Neural cell (in vitro differentiated cells): Measurements from ENCODE around the gene FRK.

Source experiments
- CTCF ChIP-seq: fragments of 450-650 bp; IDR thresholded peaks from 2 replicates; pipeline ENCODE4 v1.5.1; 2014; ENCODE audit warnings: antibody characterized with exemption, mild to moderate bottlenecking, moderate library complexity; ENCODE audit not compliant: poor library complexity, severe bottlenecking
- EP300 ChIP-seq: fragments of 450-650 bp; conservative IDR thresholded peaks from 2 replicates; pipeline ENCODE4 v1.6.1; 2014; ENCODE audit warnings: antibody characterized with exemption, mild to moderate bottlenecking, moderate library complexity; ENCODE audit not compliant: poor library complexity, severe bottlenecking
- EZH2 ChIP-seq: fragments of 200-600, 300-800 bp; shearing (Covaris generic), sonication (generic); IDR thresholded peaks from 2 replicates; pipeline ENCODE4 v1.6.1; 2014; ENCODE audit warnings: antibody characterized with exemption, low read length, borderline replicate concordance, mild to moderate bottlenecking; ENCODE audit not compliant: insufficient read depth, poor library complexity, severe bottlenecking
- MXI1 ChIP-seq: fragments of 450-650 bp; conservative IDR thresholded peaks from 2 replicates; pipeline ENCODE4 v1.6.1; 2014; ENCODE audit warnings: antibody characterized with exemption, mild to moderate bottlenecking; ENCODE audit not compliant: poor library complexity, severe bottlenecking
- POLR2AphosphoS5 ChIP-seq: IDR thresholded peaks from 2 replicates; pipeline ENCODE4 v1.6.1; 2012
- RAD21 ChIP-seq: fragments of 450-650 bp; conservative IDR thresholded peaks from 2 replicates; pipeline ENCODE4 v1.6.1; 2014; ENCODE audit warnings: antibody characterized with exemption, mild to moderate bottlenecking, moderate library complexity
- REST ChIP-seq: IDR thresholded peaks from 2 replicates; pipeline ENCODE4 v1.6.1; 2012; ENCODE audit warnings: borderline replicate concordance
- SMC3 ChIP-seq: fragments of 450-650 bp; conservative IDR thresholded peaks from 2 replicates; pipeline ENCODE4 v1.6.1; 2014; ENCODE audit warnings: antibody characterized with exemption, mild to moderate bottlenecking, moderate library complexity; ENCODE audit not compliant: poor library complexity
- TAF1 ChIP-seq: IDR thresholded peaks from 2 replicates; pipeline ENCODE4 v1.6.1; 2012; ENCODE audit warnings: low read depth

DNA sequence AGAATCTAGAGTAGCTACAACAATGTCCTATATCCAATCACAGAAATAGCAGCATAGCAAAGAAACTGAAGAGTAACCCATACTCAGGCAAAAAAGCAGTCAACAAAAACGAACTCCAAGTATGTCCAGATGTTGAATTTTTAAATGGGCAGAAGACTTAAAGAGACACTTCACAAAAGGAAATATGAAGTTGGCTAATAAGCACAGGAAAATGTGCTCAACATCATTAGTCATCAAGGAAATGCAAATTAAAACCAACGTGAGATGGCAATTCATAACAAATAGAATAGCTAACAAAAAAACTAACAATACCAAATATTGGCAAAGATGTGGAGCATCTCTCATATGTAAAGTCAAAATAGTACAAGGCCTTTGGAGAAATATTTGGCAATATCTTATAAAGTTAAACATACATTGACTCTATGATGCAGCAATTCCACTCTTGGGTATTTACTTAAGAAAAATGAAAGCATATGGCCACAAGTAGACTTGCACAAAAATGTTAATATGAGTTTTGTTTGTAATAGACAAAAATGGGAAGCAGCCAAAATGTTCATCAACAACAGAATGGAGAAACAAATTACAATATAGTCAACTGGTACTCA, 37.7 kb downstream of the FRK start:
- TF ChIP-seq CTCF (no peak), EZH2 (no peak), TAF1 (no peak), RAD21 (no peak), REST (no peak), EP300 (no peak), SMC3 (no peak), POLR2AphosphoS5 (no peak), MXI1 (no peak)
